Endothelial cell of umbilical vein (primary cell): Measurements from ENCODE around the gene PDE3A. TPM values are rescaled to one million over a fixed set of nuclear protein-coding genes. Genes with fewer than 3 reads are reported as not detected.

Experiments
- BruUV-seq: library from RNA; stranded (reverse); fragments of 400-500 nt; replicated peaks from 2 replicates; lab custom pipeline; 2021; lab: Mats Ljungman, UMichigan
- CTCF ChIA-PET: fragments of 300-600, 350-600 bp; sonication (Branson Sonifier 250); formaldehyde crosslinking; loops from one replicate; lab custom pipeline; 2021; ENCODE audit warnings: antibody characterized with exemption, inconsistent platforms; lab: Charles Lee
- POLR2A ChIA-PET: fragments of 300-600, 350-600 bp; sonication (Branson Sonifier 250); formaldehyde crosslinking; loops from one replicate; lab custom pipeline; 2021; ENCODE audit warnings: antibody characterized with exemption, inconsistent platforms; lab: Charles Lee
- DNase-seq: peaks from one replicate; pipeline ENCODE4 v3.0.0-alpha.2; 2011; ENCODE audit warnings: low read depth, low spot score
- FAIRE-seq: peaks from 2 replicates; lab custom pipeline; 2011; peaks lifted over from hg19 to GRCh38; lab: Jason Lieb, UNC
- H2AFZ ChIP-seq: 2 replicates; pipeline ENCODE4 v1.6.0; 2012; ENCODE audit warnings: low read depth, low read length, control low read depth, inconsistent platforms
- H3K27ac ChIP-seq: 2 replicates; pipeline ENCODE4 v1.5.1; 2011; ENCODE audit warnings: low read depth, mild to moderate bottlenecking, control low read depth, low read length, moderate library complexity; ENCODE audit not compliant: insufficient read depth
- H3K27me3 ChIP-seq, 2 experiments: 2 replicates each; pipeline versions ENCODE4 v1.6.0 to v1.6.1; 2011; ENCODE audit warnings: low read length in 2 of 2, mixed read lengths in 1 of 2; ENCODE audit not compliant: control insufficient read depth in 2 of 2, insufficient read depth in 2 of 2
- H3K36me3 ChIP-seq, 2 experiments: 2 replicates in 1 of 2; 3 replicates in 1 of 2; pipeline ENCODE4 v1.5.1; 2011; ENCODE audit warnings: low read length in 2 of 2, mild to moderate bottlenecking in 1 of 2, moderate library complexity in 1 of 2; ENCODE audit not compliant: control insufficient read depth in 2 of 2, insufficient read depth in 2 of 2; ENCODE audit errors: extremely low read depth in 1 of 2
- H3K4me1 ChIP-seq: 3 replicates; pipeline ENCODE4 v1.5.1; 2011; ENCODE audit warnings: mild to moderate bottlenecking, low read length; ENCODE audit not compliant: control insufficient read depth, insufficient read depth; ENCODE audit errors: extremely low read depth
- H3K4me2 ChIP-seq: 2 replicates; pipeline ENCODE4 v1.6.1; 2011; ENCODE audit warnings: low read length, control low read depth, mixed read lengths; ENCODE audit not compliant: insufficient read depth
- H3K4me3 ChIP-seq, 3 experiments: fragments of 200-600 bp in 1 of 3; sonication (generic), shearing (Covaris generic) in 1 of 3; replicated peaks in 1 of 3; 2 replicates each; pipeline ENCODE4 v1.5.1; 2011 to 2016; ENCODE audit warnings: control low read depth in 3 of 3, low read length in 3 of 3, mild to moderate bottlenecking in 2 of 3, inconsistent platforms in 1 of 3, low read depth in 1 of 3, moderate library complexity in 1 of 3; ENCODE audit not compliant: insufficient read depth in 1 of 3
- H3K79me2 ChIP-seq: 2 replicates; pipeline ENCODE4 v1.6.0; 2012; ENCODE audit warnings: low read length, inconsistent platforms; ENCODE audit not compliant: control insufficient read depth, insufficient read depth
- H3K9ac ChIP-seq: replicated peaks from 2 replicates; pipeline ENCODE3; 2011; ENCODE audit warnings: low read length, control low read depth; ENCODE audit not compliant: insufficient read depth; ENCODE audit errors: extremely low read depth
- H3K9me1 ChIP-seq: replicated peaks from 3 replicates; pipeline ENCODE4 v1.6.0; 2011; ENCODE audit warnings: mild to moderate bottlenecking, low read length; ENCODE audit not compliant: control insufficient read depth, insufficient read depth; ENCODE audit errors: extremely low read depth
- H3K9me3 ChIP-seq: replicated peaks from 2 replicates; pipeline ENCODE4 v1.5.1; 2012; ENCODE audit warnings: low read length, inconsistent platforms; ENCODE audit not compliant: control insufficient read depth, insufficient read depth
- H4K20me1 ChIP-seq: replicated peaks from 2 replicates; pipeline ENCODE3; 2011; ENCODE audit warnings: mild to moderate bottlenecking, low read length; ENCODE audit not compliant: control insufficient read depth, insufficient read depth; ENCODE audit errors: extremely low read depth
- EZH2 ChIP-seq: IDR thresholded peaks from 2 replicates; pipeline ENCODE4 v1.6.1; 2012; ENCODE audit warnings: borderline replicate concordance, low read depth, mild to moderate bottlenecking, moderate library complexity, low read length, inconsistent platforms; ENCODE audit not compliant: severe bottlenecking
- GATA2 ChIP-seq: IDR thresholded peaks from 2 replicates; pipeline ENCODE4 v1.7.0; 2011; ENCODE audit warnings: low read depth, mild to moderate bottlenecking, moderate library complexity, mixed read lengths, low read length; ENCODE audit not compliant: insufficient read length, insufficient read depth
- JUN ChIP-seq: IDR thresholded peaks from 2 replicates; pipeline ENCODE4 v1.6.1; 2011; ENCODE audit warnings: borderline replicate concordance, low read depth; ENCODE audit not compliant: insufficient read length, insufficient read depth
- MYC ChIP-seq: IDR thresholded peaks from one replicate; pipeline ENCODE4 v1.6.1; 2011; ENCODE audit warnings: mild to moderate bottlenecking, low read depth, low read length
- POLR2A ChIP-seq: IDR thresholded peaks from 2 replicates; pipeline ENCODE4 v1.6.1; 2012; ENCODE audit warnings: low read depth, mild to moderate bottlenecking, control low read depth, low read length
- POLR2AphosphoS5 ChIP-seq: IDR thresholded peaks from 2 replicates; pipeline ENCODE4 v1.6.1; 2012; ENCODE audit warnings: low read depth, mild to moderate bottlenecking, control low read depth, low read length, moderate library complexity; ENCODE audit not compliant: insufficient read depth
- dilution Hi-C: fragments of 300-500 bp; cut with MboI; formaldehyde crosslinking; loops from one replicate; pipeline ENCODE4 v1.15.0; 2019; ENCODE audit warnings: low sequenced_read_pairs; ENCODE audit not compliant: extremely low pct_ligation_motif_present
- intact Hi-C: fragments of 100-400 bp; cut with micrococcal nuclease; formaldehyde crosslinking; loops from one replicate; pipeline ENCODE4 v1.10.0; 2022
- polyA plus RNA-seq, 4 experiments: library from polyadenylated mRNA; depleted of rRNA in 3 of 4; stranded (reverse) in 3 of 4; unstranded in 1 of 4; fragments of >200 nt; gene quantifications; 2 replicates each; pipeline versions ENCODE4 v1.2.1 to v1.2.3, GENCODE V29; 2011 to 2012; ENCODE audit warnings: missing spikeins in 1 of 4
- total RNA-seq: library from RNA; stranded (reverse); gene quantifications from 2 replicates; pipeline ENCODE4 v1.2.3, GENCODE V29; 2021
- TF ChIP-seq, protein P1 (sequence below), 2 donors: IDR thresholded peaks; 1 replicate in 1 of 2; 2 replicates in 1 of 2; pipeline ENCODE4 v1.5.1; 2011; ENCODE audit warnings: low read length in 2 of 2, mild to moderate bottlenecking in 2 of 2, moderate library complexity in 2 of 2, control low read depth in 1 of 2, inconsistent platforms in 1 of 2, low read depth in 1 of 2; ENCODE audit not compliant: insufficient read depth in 1 of 2; ENCODE audit errors: extremely low read depth in 1 of 2
- TF ChIP-seq, protein P2 (sequence below): IDR thresholded peaks from 2 replicates; pipeline ENCODE4 v1.6.1; 2011; ENCODE audit not compliant: insufficient read depth, insufficient read length

PDE3A gene
- total and polyA plus RNA-seq, 2 donors (not counting 3 experiments of a cell fraction or from before 2014, with no cell fraction given): 14.0 to 27.4 TPM

DNA sequence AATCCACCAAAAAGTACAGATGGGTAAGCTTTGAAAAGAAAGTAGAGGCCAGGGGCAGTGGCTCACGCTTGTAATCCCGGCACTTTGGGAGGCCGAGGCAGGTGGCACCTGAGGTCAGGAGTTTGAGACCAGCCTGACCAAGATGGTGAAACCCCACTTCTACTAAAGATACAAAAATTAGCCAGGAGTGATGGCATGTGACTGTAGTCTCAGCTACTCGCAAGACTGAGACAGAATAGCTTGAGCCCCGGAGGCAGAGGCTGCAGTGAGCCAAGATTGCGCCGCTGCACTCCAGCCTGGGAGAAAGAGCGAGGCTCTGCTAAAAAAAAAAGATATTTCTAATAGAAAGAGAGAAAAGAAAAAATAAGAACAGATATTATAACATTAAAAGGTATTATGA is 192.6 kb downstream of the PDE3A start:
- FAIRE-seq (no peak), DNase-seq (no peak)
- Histone ChIP-seq H4K20me1 (no peaks in the 10 kb centered on the region), H3K4me3 (no peak overlapping the region), H3K27ac (no peak overlapping the region), H3K27me3 (no peaks in the 10 kb centered on the region), H3K79me2 (no peaks in the 10 kb centered on the region), H3K4me1 (peaks cover 5% of the 10 kb centered on the region), H2AFZ (no peak overlapping the region), H3K9me1 (no peaks in the 10 kb centered on the region), H3K36me3 (no peaks in the 10 kb centered on the region), H3K9me3 (no peaks in the 10 kb centered on the region), H3K4me2 (no peak overlapping the region), H3K9ac (no peak overlapping the region)
- POLR2A ChIA-PET: no interaction called here
- intact Hi-C loops (no loop called here), dilution Hi-C loops (no loop called here)
- TF ChIP-seq MYC (no peak), POLR2AphosphoS5 (no peak), JUN (no peak), EZH2 (no peak), POLR2A (no peak), GATA2 (no peak)
- TF ChIP-seq, protein P1, sequence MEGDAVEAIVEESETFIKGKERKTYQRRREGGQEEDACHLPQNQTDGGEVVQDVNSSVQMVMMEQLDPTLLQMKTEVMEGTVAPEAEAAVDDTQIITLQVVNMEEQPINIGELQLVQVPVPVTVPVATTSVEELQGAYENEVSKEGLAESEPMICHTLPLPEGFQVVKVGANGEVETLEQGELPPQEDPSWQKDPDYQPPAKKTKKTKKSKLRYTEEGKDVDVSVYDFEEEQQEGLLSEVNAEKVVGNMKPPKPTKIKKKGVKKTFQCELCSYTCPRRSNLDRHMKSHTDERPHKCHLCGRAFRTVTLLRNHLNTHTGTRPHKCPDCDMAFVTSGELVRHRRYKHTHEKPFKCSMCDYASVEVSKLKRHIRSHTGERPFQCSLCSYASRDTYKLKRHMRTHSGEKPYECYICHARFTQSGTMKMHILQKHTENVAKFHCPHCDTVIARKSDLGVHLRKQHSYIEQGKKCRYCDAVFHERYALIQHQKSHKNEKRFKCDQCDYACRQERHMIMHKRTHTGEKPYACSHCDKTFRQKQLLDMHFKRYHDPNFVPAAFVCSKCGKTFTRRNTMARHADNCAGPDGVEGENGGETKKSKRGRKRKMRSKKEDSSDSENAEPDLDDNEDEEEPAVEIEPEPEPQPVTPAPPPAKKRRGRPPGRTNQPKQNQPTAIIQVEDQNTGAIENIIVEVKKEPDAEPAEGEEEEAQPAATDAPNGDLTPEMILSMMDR (IDR thresholded peaks at IDR 0.05; ENCODE audit: extremely low read depth in 1 of 2, insufficient read depth in 1 of 2, low read depth in 1 of 2, low read length in 2 of 2): no peak
- TF ChIP-seq, protein P2, sequence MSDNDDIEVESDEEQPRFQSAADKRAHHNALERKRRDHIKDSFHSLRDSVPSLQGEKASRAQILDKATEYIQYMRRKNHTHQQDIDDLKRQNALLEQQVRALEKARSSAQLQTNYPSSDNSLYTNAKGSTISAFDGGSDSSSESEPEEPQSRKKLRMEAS: no peak
- BruUV-seq: no TSS peak
- CTCF ChIA-PET: interaction anchor here (7.6 kb wide), 1 partner anchor 12 kb away, joined by 70 read pairs; no protein-coding TSS in a partner anchor
